Nephron (organoid): ENCODE measurements around the gene SLIT1.

Experiments used
- H3K27ac Mint-ChIP-seq, 3 experiments: 2 replicates each; pipeline ENCODE4 v1.8.0; 2020; ENCODE audit warnings: mixed read lengths in 3 of 3, mild to moderate bottlenecking in 2 of 3, moderate library complexity in 1 of 3
- H3K27me3 Mint-ChIP-seq: 2 replicates; pipeline ENCODE4 v1.8.0; 2021; ENCODE audit warnings: low read depth, mild to moderate bottlenecking, moderate library complexity, mixed read lengths
- H3K36me3 Mint-ChIP-seq: 2 replicates; pipeline ENCODE4 v1.8.0; 2020; ENCODE audit warnings: low read depth, mixed read lengths
- H3K4me1 Mint-ChIP-seq: 2 replicates; pipeline ENCODE4 v1.8.0; 2020; ENCODE audit warnings: mixed read lengths
- H3K4me3 Mint-ChIP-seq, 3 experiments: 2 replicates each; pipeline ENCODE4 v1.8.0; 2020; ENCODE audit warnings: mild to moderate bottlenecking in 3 of 3, mixed read lengths in 3 of 3, moderate library complexity in 2 of 3
- H3K9me3 Mint-ChIP-seq: 2 replicates; pipeline ENCODE4 v1.8.0; 2020; ENCODE audit warnings: mixed read lengths
- CTCF ChIP-seq, 3 experiments: fragments of 200-600 bp; sonication (generic); IDR thresholded peaks; one replicate each; pipeline ENCODE4 v1.5.0; 2021; ENCODE audit warnings: antibody characterized with exemption in 3 of 3; ENCODE audit not compliant: unreplicated experiment in 3 of 3

The SLIT1 gene

GRCh38 chr10:97063271-97063982 is 122.3 kb downstream of the SLIT1 start:
- Mint-ChIP-seq H3K9me3 (no peaks in the 10 kb centered on the region), H3K36me3 (no peaks in the 10 kb centered on the region), H3K27me3 (peaks cover 17% of the 10 kb centered on the region), H3K4me1 (no peaks in the 10 kb centered on the region), H3K4me3 (no peak overlapping the region), H3K27ac (no peak overlapping the region)
- TF ChIP-seq CTCF (IDR thresholded peaks at IDR 0.05; ENCODE audit: unreplicated experiment in 3 of 3), result no peak

- Mint-ChIP-seq H3K4me3 (no peak overlapping the region), H3K27me3 (peaks cover 14% of the 10 kb centered on the region), H3K36me3 (no peaks in the 10 kb centered on the region), H3K9me3 (no peaks in the 10 kb centered on the region), H3K4me1 (no peaks in the 10 kb centered on the region), H3K27ac (no peak overlapping the region)
- no peak for TF ChIP-seq CTCF (IDR thresholded peaks at IDR 0.05; ENCODE audit: unreplicated experiment in 3 of 3)
These were observed 123.3 kb downstream of the SLIT1 start for GRCh38 chr10:97062456-97062855.

- Mint-ChIP-seq H3K36me3 (no peaks in the 10 kb centered on the region), H3K4me3 (no peak overlapping the region), H3K4me1 (no peaks in the 10 kb centered on the region), H3K27ac (no peak overlapping the region), H3K9me3 (no peaks in the 10 kb centered on the region), H3K27me3 (peaks cover 14% of the 10 kb centered on the region)
- no peak for TF ChIP-seq CTCF (IDR thresholded peaks at IDR 0.05; ENCODE audit: unreplicated experiment in 3 of 3)
These were observed 123.7 kb downstream of the SLIT1 start for GRCh38 chr10:97062046-97062445.

- Mint-ChIP-seq H3K36me3 (no peaks in the 10 kb centered on the region), H3K4me1 (no peaks in the 10 kb centered on the region), H3K27me3 (peaks cover 10% of the 10 kb centered on the region), H3K9me3 (no peaks in the 10 kb centered on the region), H3K27ac (no peak overlapping the region), H3K4me3 (no peak overlapping the region)
- no peak for TF ChIP-seq CTCF (IDR thresholded peaks at IDR 0.05; ENCODE audit: unreplicated experiment in 3 of 3)
These were observed 124.3 kb downstream of the SLIT1 start for GRCh38 chr10:97061423-97061822.

GRCh38 chr10:97060441-97061084 is 125.2 kb downstream of the SLIT1 start:
- no peak overlapping the region for H3K27ac Mint-ChIP-seq
- no peaks in the 10 kb centered on the region for H3K4me1 Mint-ChIP-seq
- no peaks in the 10 kb centered on the region for H3K9me3 Mint-ChIP-seq
- no peak for TF ChIP-seq CTCF (IDR thresholded peaks at IDR 0.05; ENCODE audit: unreplicated experiment in 3 of 3)
- no peaks in the 10 kb centered on the region for H3K36me3 Mint-ChIP-seq
- no peak overlapping the region for H3K4me3 Mint-ChIP-seq
- H3K27me3 Mint-ChIP-seq, result peaks cover 11% of the 10 kb centered on the region

- H3K4me3 Mint-ChIP-seq, result no peak overlapping the region
- no peak overlapping the region for H3K27ac Mint-ChIP-seq
- no peaks in the 10 kb centered on the region for H3K36me3 Mint-ChIP-seq
- no peak for TF ChIP-seq CTCF (IDR thresholded peaks at IDR 0.05; ENCODE audit: unreplicated experiment in 3 of 3)
- H3K4me1 Mint-ChIP-seq, result no peaks in the 10 kb centered on the region
- H3K9me3 Mint-ChIP-seq, result no peaks in the 10 kb centered on the region
- peaks cover 11% of the 10 kb centered on the region for H3K27me3 Mint-ChIP-seq
These were observed 125.9 kb downstream of the SLIT1 start for GRCh38 chr10:97059872-97060205.
